Activated naive CD4-positive, alpha-beta T cell treated with anti-CD3 and anti-CD28 coated beads for 36 hours (primary cell): ENCODE results near the gene ZBTB4. TPM values are rescaled to one million over a fixed set of nuclear protein-coding genes. Genes with fewer than 3 reads are reported as not detected.
"Not testable (repeated sequence)": the region's sequence is repeated elsewhere in the genome, so short reads cannot be mapped to it uniquely, and the experiment has no call there.

ENCODE experiments used
- CTCF ChIA-PET: fragments of 350-600 bp; sonication (Branson Sonifier 250); formaldehyde crosslinking; loops from one replicate; lab custom pipeline; 2021; ENCODE audit warnings: antibody characterized with exemption; lab: Charles Lee
- DNase-seq: peaks from one replicate; pipeline ENCODE4 v3.0.0-alpha.2; 2020
- H3K27ac Mint-ChIP-seq: one replicate; pipeline ENCODE4 v1.8.0; 2021; ENCODE audit warnings: mild to moderate bottlenecking, mixed read lengths
- H3K27me3 Mint-ChIP-seq: one replicate; pipeline ENCODE4 v1.8.0; 2021; ENCODE audit warnings: low read depth, mixed read lengths
- H3K36me3 Mint-ChIP-seq: one replicate; pipeline ENCODE4 v1.8.0; 2021; ENCODE audit warnings: low read depth, mixed read lengths
- H3K4me1 Mint-ChIP-seq: one replicate; pipeline ENCODE4 v1.8.0; 2021; ENCODE audit warnings: low read depth, mixed read lengths
- H3K4me3 Mint-ChIP-seq: one replicate; pipeline ENCODE4 v1.8.0; 2021; ENCODE audit warnings: mild to moderate bottlenecking, moderate library complexity, mixed read lengths
- H3K9me3 Mint-ChIP-seq: one replicate; pipeline ENCODE4 v1.8.0; 2021; ENCODE audit warnings: mixed read lengths
- intact Hi-C: fragments of 100-400 bp; cut with micrococcal nuclease; formaldehyde crosslinking; loops from one replicate; pipeline ENCODE4 v1.15.1; 2023
- total RNA-seq, 2 experiments: library from RNA; stranded (reverse); gene quantifications; one replicate each; pipeline ENCODE4 v1.2.3, GENCODE V29; 2021

ZBTB4 gene
- total RNA-seq, 2 experiments from 2014 or later: 9.2 to 9.4 TPM

DNA sequence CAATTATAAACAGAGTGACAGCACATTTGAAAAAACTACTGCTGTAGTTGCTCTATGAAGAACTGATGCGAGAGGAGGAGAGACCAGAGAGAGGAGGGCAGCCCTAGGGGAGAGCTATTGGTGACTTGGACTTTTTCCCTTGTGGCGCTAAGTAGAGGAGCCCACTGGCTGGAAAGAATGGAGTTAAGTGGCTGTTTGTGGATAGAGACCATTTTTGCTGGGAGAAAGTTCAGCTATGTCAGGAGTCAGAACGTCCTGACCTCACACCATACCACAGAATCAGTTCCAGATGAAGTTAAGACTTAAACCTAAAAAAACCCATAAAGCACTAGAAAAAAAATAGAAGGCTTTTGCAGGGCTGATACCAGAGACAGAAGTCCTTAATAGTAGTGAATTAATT, 6.8 kb upstream of the ZBTB4 start:
- Mint-ChIP-seq H3K36me3 (peaks cover 28% of the 10 kb centered on the region), H3K4me1 (peaks cover 73% of the 10 kb centered on the region), H3K27me3 (no peaks in the 10 kb centered on the region), H3K9me3 (no peaks in the 10 kb centered on the region), H3K27ac (peak overlapping the region; percentile 71), H3K4me3 (peak overlapping the region; percentile 93)
- CTCF ChIA-PET: interaction anchor here (0.6 to 4.5 kb wide), 6 partner anchors 28 to 214 kb away, joined by 3 to 23 read pairs (median 4); partner anchors contain the start of gene TMEM102
- no peak for DNase-seq
- intact Hi-C loops: loop anchor here (10.0 kb wide), 1 partner anchor 669 kb away; the partner anchor contains the start of gene PER1

DNA sequence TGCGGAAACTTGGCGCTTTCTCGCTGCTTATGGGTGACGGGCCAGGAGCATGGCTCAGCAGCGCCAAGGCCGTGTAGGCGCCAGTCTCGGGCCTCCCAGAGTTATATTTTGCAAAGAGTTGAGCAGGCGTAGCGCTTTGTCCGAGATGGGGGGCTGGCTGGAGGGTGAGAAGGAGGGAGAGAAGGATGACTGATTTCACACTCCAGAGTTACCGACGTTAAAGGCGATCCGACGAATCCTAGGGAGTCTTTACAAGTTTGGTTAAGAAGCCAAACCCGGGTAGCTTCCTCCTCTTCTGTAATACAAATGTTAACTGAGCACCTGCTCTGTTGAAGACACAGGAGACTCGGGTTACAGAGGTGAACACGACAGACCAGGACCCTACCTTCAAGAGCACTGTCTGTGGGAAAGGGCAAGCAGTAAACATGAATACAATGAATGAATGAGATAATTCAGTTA, 5.5 kb upstream of the ZBTB4 start:
- CTCF ChIA-PET: interaction anchor here (0.6 to 4.5 kb wide), 5 partner anchors 20 to 76 kb away, joined by 3 to 23 read pairs (median 4); partner anchors contain the start of gene TMEM102
- Mint-ChIP-seq H3K36me3 (peaks cover 24% of the 10 kb centered on the region), H3K4me3 (peak overlapping the region; percentile 93), H3K4me1 (peaks cover 74% of the 10 kb centered on the region), H3K27me3 (no peaks in the 10 kb centered on the region), H3K9me3 (no peaks in the 10 kb centered on the region), H3K27ac (peak overlapping the region; percentile 100)
- intact Hi-C loops: loop anchor here (1.0 to 10.0 kb wide), 16 partner anchors 30 to 843 kb away; partner anchors contain the start of genes DVL2, ELP5, KDM6B and KIAA0753
- DNase-seq: no peak

DNA sequence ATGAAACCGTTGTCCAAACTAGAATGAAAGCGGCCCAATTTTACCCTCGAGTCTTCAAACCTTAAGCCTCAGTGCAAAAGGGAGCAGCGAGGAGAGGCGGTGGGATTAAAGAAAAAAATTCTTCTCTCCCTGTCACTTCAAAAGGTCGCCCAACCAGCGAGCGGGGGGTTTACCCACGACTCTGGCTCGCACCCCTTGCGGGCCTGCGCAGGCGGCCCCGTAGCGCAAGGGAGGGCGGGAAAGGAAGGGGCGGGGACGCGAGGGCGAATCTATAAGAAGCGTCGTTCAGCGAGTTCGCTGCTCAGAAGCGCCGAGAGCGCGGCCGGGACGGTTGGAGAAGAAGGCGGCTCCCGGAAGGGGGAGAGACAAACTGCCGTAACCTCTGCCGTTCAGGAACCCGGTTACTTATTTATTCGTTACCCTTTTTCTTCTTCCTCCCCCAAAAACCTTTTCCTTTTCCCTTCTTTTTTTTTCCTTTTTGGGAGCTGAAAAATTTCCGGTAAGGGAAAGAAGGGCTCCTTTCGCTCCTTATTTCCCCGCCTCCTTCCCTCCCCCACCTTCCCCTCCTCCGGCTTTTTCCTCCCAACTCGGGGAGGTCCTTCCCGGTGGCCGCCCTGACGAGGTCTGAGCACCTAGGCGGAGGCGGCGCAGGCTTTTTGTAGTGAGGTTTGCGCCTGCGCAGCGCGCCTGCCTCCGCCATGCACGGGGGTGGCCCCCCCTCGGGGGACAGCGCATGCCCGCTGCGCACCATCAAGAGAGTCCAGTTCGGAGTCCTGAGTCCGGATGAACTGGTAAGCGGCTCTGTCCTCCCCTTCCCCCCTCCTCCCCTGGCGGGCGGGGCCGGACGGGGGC, 4.9 kb upstream of the ZBTB4 start, which contains the start of gene POLR2A:
TSS of gene POLR2A (plus strand) at position 300 of the 852 bp plus-strand sequence.
- intact Hi-C loops: loop anchor here (1.0 to 10.0 kb wide), 16 partner anchors 29 to 842 kb away; partner anchors contain the start of genes DVL2, ELP5, KDM6B and KIAA0753
- H3K4me1 Mint-ChIP-seq: peaks cover 70% of the 10 kb centered on the region
- CTCF ChIA-PET: interaction anchor here (0.6 to 4.5 kb wide), 3 partner anchors 30 to 147 kb away, joined by 3 to 23 read pairs (median 3); partner anchors contain the start of gene TMEM102
- peaks cover 24% of the 10 kb centered on the region for H3K36me3 Mint-ChIP-seq
- peak; percentile 95 for DNase-seq
- H3K9me3 Mint-ChIP-seq: no peaks in the 10 kb centered on the region
- H3K27ac Mint-ChIP-seq: peak within 1 kb of the TSS; percentile 100
- H3K27me3 Mint-ChIP-seq: no peaks in the 10 kb centered on the region
- H3K4me3 Mint-ChIP-seq: peak within 1 kb of the TSS; percentile 93

DNA sequence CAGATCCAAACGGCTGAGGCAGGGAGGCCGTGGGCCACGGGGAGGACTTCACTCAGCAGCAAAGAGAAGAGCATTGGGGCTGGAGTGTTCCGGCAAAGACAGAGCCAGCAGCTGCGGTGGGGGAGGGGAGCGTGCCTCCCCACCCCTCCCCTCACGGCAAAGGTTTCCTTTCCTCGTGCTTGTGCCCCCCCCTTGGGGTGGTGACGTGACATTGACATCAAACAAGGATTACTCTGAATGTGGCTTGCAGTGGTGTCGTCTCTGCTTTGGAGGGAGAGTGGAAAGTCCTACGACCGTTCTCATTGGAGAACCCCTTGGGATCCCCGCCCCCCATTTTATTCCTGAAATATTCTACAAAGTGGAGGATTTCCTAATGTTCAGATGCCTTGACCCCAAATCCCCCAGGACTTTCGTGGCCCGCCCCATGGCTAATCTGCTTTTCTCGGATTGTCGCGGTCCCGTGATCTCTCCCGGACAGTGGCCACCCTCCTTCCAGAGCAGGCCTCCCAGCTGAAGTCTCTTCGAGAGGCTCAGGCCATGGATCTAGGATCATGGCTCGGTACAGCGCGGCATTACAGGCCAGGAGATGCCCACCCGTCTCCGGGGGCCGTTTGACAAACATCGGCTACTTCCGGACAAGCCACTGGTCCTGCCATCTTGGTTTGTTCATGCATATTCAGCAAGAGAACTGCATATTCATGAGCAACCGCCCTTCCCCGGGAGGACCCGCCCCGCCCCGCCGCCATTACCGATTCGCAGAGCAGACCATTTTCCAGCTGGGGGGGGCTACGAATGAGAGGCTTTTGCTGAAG, 4.0 kb upstream of the ZBTB4 start:
- no peaks in the 10 kb centered on the region for H3K27me3 Mint-ChIP-seq
- H3K4me1 Mint-ChIP-seq: peaks cover 66% of the 10 kb centered on the region
- intact Hi-C loops: loop anchor here (1.0 to 10.0 kb wide), 16 partner anchors 28 to 841 kb away; partner anchors contain the start of genes DVL2, ELP5, KDM6B and KIAA0753
- H3K27ac Mint-ChIP-seq: peak overlapping the region; percentile 100
- H3K4me3 Mint-ChIP-seq: peak overlapping the region; percentile 93
- peaks cover 22% of the 10 kb centered on the region for H3K36me3 Mint-ChIP-seq
- CTCF ChIA-PET: interaction anchor here (0.6 to 4.5 kb wide), 3 partner anchors 30 to 146 kb away, joined by 3 to 23 read pairs (median 4); partner anchors contain the start of gene TMEM102
- H3K9me3 Mint-ChIP-seq: no peaks in the 10 kb centered on the region
- DNase-seq: peak; percentile 97

DNA sequence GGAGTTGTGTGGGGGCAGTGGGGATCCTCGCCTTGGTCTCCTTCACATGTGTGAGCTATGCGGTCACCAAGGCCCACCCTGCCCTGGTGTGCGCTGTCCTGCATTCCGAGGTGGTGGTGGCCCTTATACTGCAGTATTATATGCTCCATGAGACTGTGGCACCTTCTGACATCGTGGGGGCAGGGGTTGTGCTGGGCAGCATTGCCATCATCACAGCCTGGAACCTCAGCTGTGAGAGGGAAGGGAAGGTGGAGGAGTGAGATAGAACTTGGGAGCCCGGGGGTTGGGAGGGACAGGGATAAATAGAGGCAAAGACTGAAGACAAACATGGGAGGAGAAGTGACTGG, 3.3 kb upstream of the ZBTB4 start:
- H3K27ac Mint-ChIP-seq: peak overlapping the region; percentile 100
- H3K9me3 Mint-ChIP-seq, DNase-seq, H3K27me3 Mint-ChIP-seq, CTCF ChIA-PET: not testable (repeated sequence)
- H3K4me3 Mint-ChIP-seq: peak overlapping the region; percentile 93
- peaks cover 68% of the 10 kb centered on the region for H3K4me1 Mint-ChIP-seq
- peaks cover 20% of the 10 kb centered on the region for H3K36me3 Mint-ChIP-seq
- intact Hi-C loops: loop anchor here (5.0 to 10.0 kb wide), 3 partner anchors 150 to 840 kb away; partner anchors contain the start of genes KIAA0753, PER1 and TXNDC17

DNA sequence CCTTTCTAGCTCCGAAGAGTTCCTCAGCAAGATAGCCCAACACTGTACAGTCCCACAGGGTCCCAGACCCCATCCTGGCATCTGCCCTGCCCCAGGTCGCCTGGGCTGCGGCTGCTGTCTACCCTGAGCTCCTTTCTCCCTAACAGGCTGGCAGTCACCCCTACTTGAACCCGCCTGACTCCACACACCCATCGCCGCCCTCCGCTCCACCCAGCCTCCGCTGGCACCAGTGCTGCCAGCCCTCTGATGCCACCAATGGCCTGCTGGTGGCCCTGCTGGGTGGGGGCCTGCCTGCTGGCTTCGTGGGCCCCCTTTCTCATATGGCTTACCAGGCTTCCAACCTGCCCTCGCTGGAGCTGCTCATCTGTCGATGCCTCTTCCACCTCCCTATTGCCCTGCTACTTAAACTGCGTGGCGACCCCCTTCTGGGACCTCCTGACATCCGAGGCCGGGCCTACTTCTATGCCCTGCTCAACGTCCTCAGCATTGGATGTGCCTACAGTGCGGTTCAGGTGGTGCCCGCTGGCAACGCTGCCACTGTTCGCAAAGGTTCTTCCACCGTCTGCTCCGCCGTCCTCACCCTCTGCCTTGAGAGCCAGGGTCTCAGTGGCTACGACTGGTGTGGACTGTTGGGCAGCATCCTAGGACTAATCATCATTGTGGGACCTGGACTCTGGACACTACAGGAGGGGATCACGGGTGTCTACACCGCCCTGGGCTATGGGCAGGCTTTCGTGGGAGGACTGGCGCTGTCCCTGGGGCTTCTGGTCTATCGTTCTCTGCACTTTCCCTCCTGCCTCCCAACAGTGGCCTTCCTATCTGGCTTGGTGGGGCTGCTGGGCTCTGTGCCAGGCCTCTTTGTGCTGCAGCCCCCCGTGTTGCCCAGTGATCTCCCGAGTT, 2.7 kb upstream of the ZBTB4 start:
- CTCF ChIA-PET, H3K9me3 Mint-ChIP-seq, DNase-seq, H3K27me3 Mint-ChIP-seq: not testable (repeated sequence)
- intact Hi-C loops: loop anchor here (5.0 to 10.0 kb wide), 3 partner anchors 150 to 840 kb away; partner anchors contain the start of genes KIAA0753, PER1 and TXNDC17
- Mint-ChIP-seq H3K36me3 (peaks cover 15% of the 10 kb centered on the region), H3K27ac (peak overlapping the region; percentile 100), H3K4me3 (peak overlapping the region; percentile 93), H3K4me1 (peaks cover 68% of the 10 kb centered on the region)

DNA sequence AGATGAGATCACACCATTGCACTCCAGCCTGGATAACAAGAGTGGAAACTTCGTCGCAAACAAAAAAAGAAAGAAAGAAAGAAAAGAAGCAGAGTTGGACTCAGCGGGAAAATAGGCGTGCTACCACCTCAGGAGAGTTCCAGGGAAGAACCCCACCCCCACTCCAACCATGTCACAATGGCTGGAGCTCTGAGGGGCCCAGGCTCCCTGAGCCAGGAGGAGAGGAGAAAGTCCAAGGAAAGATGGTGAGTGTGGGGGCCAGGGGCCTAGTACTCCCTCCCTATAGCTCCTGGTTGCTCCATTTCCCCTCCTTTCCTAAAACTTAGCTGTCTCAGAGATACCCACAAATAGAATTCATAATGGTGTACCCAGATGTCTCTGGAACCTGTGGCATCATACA, 1.8 kb upstream of the ZBTB4 start, which contains the start of gene SLC35G6:
TSS of gene SLC35G6 (plus strand) at position 172 of the 400 bp plus-strand sequence. CDS start at position 243, 71 bp downstream.
- peaks cover 15% of the 10 kb centered on the region for H3K36me3 Mint-ChIP-seq
- CTCF ChIA-PET: interaction anchor here (0.8 kb wide), 1 partner anchor 239 kb away, joined by 3 read pairs; the partner anchor contains the start of gene GABARAP

DNA sequence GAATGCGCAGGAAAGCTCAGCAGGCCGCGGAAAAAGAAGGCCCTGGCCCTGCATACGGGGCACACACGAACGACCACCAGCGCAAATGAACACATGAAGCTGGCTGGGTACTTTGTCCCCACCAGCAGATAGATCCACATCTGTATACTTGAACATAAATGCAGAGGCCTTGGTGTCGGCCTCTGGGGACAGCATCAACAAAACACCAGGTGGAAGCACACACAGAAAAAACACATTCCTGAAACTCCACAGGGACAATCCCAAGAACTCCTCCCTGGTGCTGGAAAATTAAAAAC, 606 bp upstream of the ZBTB4 start:
- Mint-ChIP-seq H3K27me3 (no peaks in the 10 kb centered on the region), H3K9me3 (no peaks in the 10 kb centered on the region), H3K4me3 (peak overlapping the region; percentile 88), H3K36me3 (peaks cover 6% of the 10 kb centered on the region), H3K4me1 (peaks cover 70% of the 10 kb centered on the region), H3K27ac (peak overlapping the region; percentile 91)
- CTCF ChIA-PET: interaction anchor here (0.7 to 1.4 kb wide), 5 partner anchors 10 to 124 kb away, joined by 3 to 5 read pairs (median 4); no protein-coding TSS in a partner anchor
- intact Hi-C loops: loop anchor here (5.0 to 10.0 kb wide), 3 partner anchors 148 to 838 kb away; partner anchors contain the start of genes KIAA0753, PER1 and TXNDC17
- no peak for DNase-seq

More for the DNA sequence above, 1.8 kb upstream of the ZBTB4 start, which contains the start of gene SLC35G6:
- not testable (repeated sequence) for DNase-seq, H3K9me3 Mint-ChIP-seq, H3K27me3 Mint-ChIP-seq
- intact Hi-C loops: loop anchor here (5.0 to 10.0 kb wide), 3 partner anchors 149 to 839 kb away; partner anchors contain the start of genes KIAA0753, PER1 and TXNDC17
- Mint-ChIP-seq H3K4me1 (peaks cover 68% of the 10 kb centered on the region), H3K4me3 (peak within 1 kb of the TSS; percentile 88), H3K27ac (peak within 1 kb of the TSS; percentile 100)

DNA sequence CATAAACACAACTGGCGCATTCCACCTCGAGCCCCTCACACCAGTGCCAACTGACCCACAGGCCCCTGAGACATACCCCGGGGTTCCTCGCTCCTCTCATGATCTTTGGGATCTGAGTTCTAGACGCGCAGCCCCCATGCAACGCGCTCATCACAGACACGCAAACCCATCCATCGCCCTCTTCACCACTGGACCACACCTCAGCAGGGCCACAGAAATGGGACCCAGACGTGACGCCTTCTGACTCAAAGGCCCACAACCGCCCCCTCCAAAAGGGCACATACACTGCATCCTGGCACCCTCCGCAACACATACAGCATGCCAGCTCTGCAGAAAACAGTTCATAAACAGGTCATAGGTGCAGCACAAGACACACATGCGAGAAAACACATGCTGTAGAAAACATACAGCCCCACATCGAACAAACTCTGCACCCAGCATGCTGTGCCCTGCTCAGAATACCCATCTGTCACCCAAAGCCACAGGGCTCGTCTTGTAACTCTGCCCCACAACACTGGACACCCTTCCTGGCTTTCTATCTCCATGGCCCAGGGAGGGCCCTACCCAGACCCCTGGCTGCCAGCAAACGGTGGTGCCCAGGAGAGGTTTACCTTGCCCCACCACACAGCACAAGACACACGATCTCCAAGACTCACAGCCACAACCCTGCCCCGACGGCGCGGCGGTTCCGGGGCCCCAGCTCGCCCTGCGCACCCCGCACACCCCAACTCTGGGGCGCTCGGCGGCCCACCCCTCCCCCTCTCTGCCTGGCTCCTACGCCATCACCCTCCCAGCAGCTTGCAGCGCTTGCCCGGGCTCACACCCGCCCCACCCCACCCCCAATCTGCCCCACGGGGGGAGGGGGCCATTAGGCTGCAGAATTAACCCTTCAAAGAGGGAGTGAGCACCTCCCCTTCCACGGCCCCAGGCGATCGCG, 887 bp downstream of the ZBTB4 start:
- Mint-ChIP-seq H3K4me1 (peaks cover 66% of the 10 kb centered on the region), H3K9me3 (no peaks in the 10 kb centered on the region), H3K36me3 (peaks cover under 1% of the 10 kb centered on the region), H3K4me3 (peak overlapping the region; percentile 92), H3K27ac (peak overlapping the region; percentile 87), H3K27me3 (no peaks in the 10 kb centered on the region)
- CTCF ChIA-PET: interaction anchor here (1.3 kb wide), 1 partner anchor 16 kb away, joined by 3 read pairs; no protein-coding TSS in a partner anchor
- peak; percentile 67 for DNase-seq
- intact Hi-C loops: loop anchor here (1.0 to 5.0 kb wide), 2 partner anchors 23 to 454 kb away; partner anchors contain the start of genes CNTROB and TRAPPC1
